Measurements from ENCODE around the gene ARHGAP24. TPM values are rescaled to one million over a fixed set of nuclear protein-coding genes. Genes with fewer than 3 reads are reported as not detected.

Gene ARHGAP24
- total RNA-seq, 1 donor from 2014 or later: 1.5 TPM

DNA sequence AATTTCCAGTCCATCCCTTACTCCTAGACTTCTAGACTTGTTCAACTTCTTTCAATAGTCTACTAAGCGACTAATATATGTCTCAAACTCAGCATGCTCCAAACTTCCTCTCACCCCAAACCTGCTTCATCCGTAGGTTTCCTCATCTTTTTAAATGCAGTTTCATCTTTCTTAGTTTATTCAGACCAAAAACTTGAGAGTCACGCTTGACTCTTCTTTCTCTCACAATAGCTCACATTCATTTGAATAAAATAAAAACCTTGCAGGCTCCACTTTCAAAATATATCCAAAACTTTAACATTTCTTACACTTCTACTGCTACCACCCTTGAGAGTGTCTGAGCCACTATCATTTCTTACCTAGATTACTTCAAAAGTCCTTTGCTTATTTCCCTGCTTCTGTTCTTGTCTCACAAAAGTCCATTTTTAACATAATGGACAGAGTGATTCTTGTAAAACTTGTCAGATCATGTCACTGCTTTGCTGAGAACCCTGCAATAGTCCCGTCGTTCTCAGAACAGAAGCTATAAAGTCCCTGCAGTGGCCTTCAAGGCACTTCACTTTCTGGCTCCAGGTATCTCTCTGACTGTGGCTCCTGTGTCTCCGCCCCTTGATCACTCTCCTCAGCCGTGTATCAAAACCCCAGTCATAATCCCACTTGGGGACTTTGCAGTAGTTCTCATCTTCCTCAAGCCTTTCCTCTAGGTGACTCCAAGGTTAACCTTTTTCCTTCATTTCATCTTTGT is 167.6 kb downstream of the ARHGAP24 start:
- H3K27ac Mint-ChIP-seq (ENCODE audit: unreplicated experiment): no peak overlapping the region
- no peaks in the 10 kb centered on the region for H3K4me1 Mint-ChIP-seq

DNA sequence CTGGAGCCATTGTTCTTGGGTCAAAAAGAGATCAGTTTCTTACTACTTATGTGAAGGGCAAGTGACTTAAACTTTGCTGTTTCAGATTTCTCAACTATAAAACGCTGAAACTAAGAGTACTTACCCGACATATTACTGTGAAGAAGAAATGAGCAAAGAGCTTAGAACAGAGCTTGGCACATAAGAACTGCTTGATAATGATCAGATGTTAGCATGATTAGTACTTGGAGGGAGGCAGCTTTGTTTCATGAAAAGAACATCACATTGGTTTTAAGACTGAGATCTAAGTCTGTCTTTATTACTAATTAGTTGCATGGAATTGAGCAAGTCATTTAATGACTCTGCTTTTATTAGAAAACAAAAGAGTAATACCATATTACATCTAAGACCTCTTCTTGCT is 169.1 kb downstream of the ARHGAP24 start:
- Mint-ChIP-seq H3K4me1 (no peaks in the 10 kb centered on the region), H3K27ac (ENCODE audit: unreplicated experiment) (no peak overlapping the region)

More for the DNA sequence above, 167.6 kb downstream of the ARHGAP24 start:
- TF ChIP-seq, protein P1, sequence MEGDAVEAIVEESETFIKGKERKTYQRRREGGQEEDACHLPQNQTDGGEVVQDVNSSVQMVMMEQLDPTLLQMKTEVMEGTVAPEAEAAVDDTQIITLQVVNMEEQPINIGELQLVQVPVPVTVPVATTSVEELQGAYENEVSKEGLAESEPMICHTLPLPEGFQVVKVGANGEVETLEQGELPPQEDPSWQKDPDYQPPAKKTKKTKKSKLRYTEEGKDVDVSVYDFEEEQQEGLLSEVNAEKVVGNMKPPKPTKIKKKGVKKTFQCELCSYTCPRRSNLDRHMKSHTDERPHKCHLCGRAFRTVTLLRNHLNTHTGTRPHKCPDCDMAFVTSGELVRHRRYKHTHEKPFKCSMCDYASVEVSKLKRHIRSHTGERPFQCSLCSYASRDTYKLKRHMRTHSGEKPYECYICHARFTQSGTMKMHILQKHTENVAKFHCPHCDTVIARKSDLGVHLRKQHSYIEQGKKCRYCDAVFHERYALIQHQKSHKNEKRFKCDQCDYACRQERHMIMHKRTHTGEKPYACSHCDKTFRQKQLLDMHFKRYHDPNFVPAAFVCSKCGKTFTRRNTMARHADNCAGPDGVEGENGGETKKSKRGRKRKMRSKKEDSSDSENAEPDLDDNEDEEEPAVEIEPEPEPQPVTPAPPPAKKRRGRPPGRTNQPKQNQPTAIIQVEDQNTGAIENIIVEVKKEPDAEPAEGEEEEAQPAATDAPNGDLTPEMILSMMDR (conservative IDR thresholded peaks at IDR 0.05): no peak
- Mint-ChIP-seq H3K9me3 (no peaks in the 10 kb centered on the region), H3K4me3 (no peak overlapping the region), H3K27me3 (ENCODE audit: low read depth) (no peaks in the 10 kb centered on the region), H3K36me3 (ENCODE audit: low read depth) (no peaks in the 10 kb centered on the region)
- no peak for DNase-seq (ENCODE audit: low read depth, low spot score)

GRCh38 chr4:85650908-85651307 is 176.0 kb downstream of the ARHGAP24 start:
- Mint-ChIP-seq H3K4me1 (no peaks in the 10 kb centered on the region), H3K9me3 (no peaks in the 10 kb centered on the region), H3K36me3 (ENCODE audit: low read depth) (no peaks in the 10 kb centered on the region), H3K27ac (ENCODE audit: unreplicated experiment) (no peak overlapping the region), H3K4me3 (no peak overlapping the region), H3K27me3 (ENCODE audit: low read depth) (no peaks in the 10 kb centered on the region)
- DNase-seq (ENCODE audit: low read depth, low spot score): no peak
- TF ChIP-seq, protein P1 (conservative IDR thresholded peaks at IDR 0.05): no peak

More for the DNA sequence above, 169.1 kb downstream of the ARHGAP24 start:
- DNase-seq (ENCODE audit: low read depth, low spot score): no peak
- H3K27me3 Mint-ChIP-seq (ENCODE audit: low read depth): no peaks in the 10 kb centered on the region
- no peaks in the 10 kb centered on the region for H3K36me3 Mint-ChIP-seq (ENCODE audit: low read depth)
- TF ChIP-seq, protein P1 (conservative IDR thresholded peaks at IDR 0.05): no peak
- H3K9me3 Mint-ChIP-seq: no peaks in the 10 kb centered on the region
- H3K4me3 Mint-ChIP-seq: no peak overlapping the region

- Mint-ChIP-seq H3K27ac (ENCODE audit: unreplicated experiment) (no peak overlapping the region), H3K9me3 (no peaks in the 10 kb centered on the region), H3K36me3 (ENCODE audit: low read depth) (no peaks in the 10 kb centered on the region), H3K4me1 (no peaks in the 10 kb centered on the region), H3K4me3 (no peak overlapping the region), H3K27me3 (ENCODE audit: low read depth) (no peaks in the 10 kb centered on the region)
- no peak for DNase-seq (ENCODE audit: low read depth, low spot score)
- TF ChIP-seq, protein P1 (conservative IDR thresholded peaks at IDR 0.05): no peak
Observed at GRCh38 chr4:85656759-85657505, 182.0 kb downstream of the ARHGAP24 start.

DNA sequence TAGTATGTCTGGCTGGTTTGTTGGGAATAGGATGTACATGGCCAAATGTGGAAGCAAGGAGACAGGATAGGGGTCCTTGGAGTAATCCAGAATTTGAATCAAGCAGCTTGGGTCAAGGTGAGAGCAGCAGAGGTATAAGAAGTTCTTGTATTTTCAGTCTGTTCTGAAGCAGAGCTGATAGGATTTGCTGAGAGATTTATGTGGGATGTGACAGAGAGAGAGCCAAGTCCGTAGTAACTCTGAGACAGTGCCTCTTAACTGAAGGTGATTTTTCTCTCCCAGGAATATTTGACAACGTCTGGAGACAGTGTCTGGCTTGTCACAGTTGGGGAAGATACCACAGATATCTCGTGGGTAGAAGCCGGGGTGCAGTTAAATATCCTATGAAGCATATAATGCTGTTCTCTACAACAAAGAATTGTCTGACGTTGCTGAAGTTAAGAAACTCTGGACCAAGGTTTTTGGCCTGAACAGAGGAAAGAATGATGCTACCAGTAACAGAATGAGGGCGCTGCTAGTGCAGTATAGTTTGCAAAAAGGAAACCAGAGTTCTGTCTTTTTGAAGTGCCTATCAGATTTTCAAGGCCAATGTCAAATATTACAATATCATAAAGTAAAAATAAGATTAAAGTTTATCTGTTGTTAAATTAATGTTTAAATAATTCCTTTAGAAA is 184.0 kb downstream of the ARHGAP24 start:
- H3K4me1 Mint-ChIP-seq: no peaks in the 10 kb centered on the region
- no peak overlapping the region for H3K4me3 Mint-ChIP-seq
- H3K9me3 Mint-ChIP-seq: no peaks in the 10 kb centered on the region

More for the DNA sequence above, 184.0 kb downstream of the ARHGAP24 start:
- no peak overlapping the region for H3K27ac Mint-ChIP-seq (ENCODE audit: unreplicated experiment)
- TF ChIP-seq, protein P1 (conservative IDR thresholded peaks at IDR 0.05): no peak
- no peaks in the 10 kb centered on the region for H3K36me3 Mint-ChIP-seq (ENCODE audit: low read depth)
- no peak for DNase-seq (ENCODE audit: low read depth, low spot score)
- H3K27me3 Mint-ChIP-seq (ENCODE audit: low read depth): no peaks in the 10 kb centered on the region

Data from neural crest cell (in vitro differentiated cells).